ENCODE measurements around the gene PCDHAC1. TPM values are rescaled to one million over a fixed set of nuclear protein-coding genes. Genes with fewer than 3 reads are reported as not detected.

PCDHAC1 gene
- total RNA-seq = not detected in 2 replicates

GRCh38 chr5:140925806-140926442 lies at the start of gene PCDHAC1:
Gene PCDHAC1 (plus strand): TSS chr5:140926299. CDS start chr5:140926893, 594 bp downstream.
- intact Hi-C loops (cut with micrococcal nuclease) = no loop called here

GRCh38 chr5:140876541-140877261 lies 49.4 kb upstream of the PCDHAC1 start:
- intact Hi-C loops (cut with micrococcal nuclease) = loop anchor here (10.0 kb wide), 1 partner anchor 358 kb away; no protein-coding TSS in a partner anchor

GRCh38 chr5:140877262-140877581 lies 48.9 kb upstream of the PCDHAC1 start:
- intact Hi-C loops (cut with micrococcal nuclease) = loop anchor here (10.0 kb wide), 1 partner anchor 358 kb away; no protein-coding TSS in a partner anchor

- intact Hi-C loops (cut with micrococcal nuclease) = loop anchor here (5.0 kb wide), 1 partner anchor 45 kb away; no protein-coding TSS in a partner anchor
Observed at GRCh38 chr5:140881889-140882590, 44.1 kb upstream of the PCDHAC1 start, which contains the start of gene PCDHA13. Gene PCDHA13 (plus strand): TSS chr5:140882124. CDS start chr5:140882269, 145 bp downstream.

GRCh38 chr5:140882591-140882899 lies 43.6 kb upstream of the PCDHAC1 start:
- intact Hi-C loops (cut with micrococcal nuclease) = loop anchor here (5.0 kb wide), 1 partner anchor 45 kb away; no protein-coding TSS in a partner anchor

GRCh38 chr5:140883373-140883772 lies 42.7 kb upstream of the PCDHAC1 start:
- intact Hi-C loops (cut with micrococcal nuclease) = loop anchor here (5.0 kb wide), 1 partner anchor 46 kb away; no protein-coding TSS in a partner anchor

- intact Hi-C loops (cut with micrococcal nuclease) = loop anchor here (5.0 kb wide), 1 partner anchor 47 kb away; no protein-coding TSS in a partner anchor
Observed at GRCh38 chr5:140883927-140884697, 42.0 kb upstream of the PCDHAC1 start.

GRCh38 chr5:140916325-140916724 lies 9.8 kb upstream of the PCDHAC1 start:
- intact Hi-C loops (cut with micrococcal nuclease) = no loop called here

- intact Hi-C loops (cut with micrococcal nuclease) = no loop called here
Observed at GRCh38 chr5:140923601-140924000, 2.5 kb upstream of the PCDHAC1 start.

GRCh38 chr5:140926443-140927227 lies 536 bp downstream of the PCDHAC1 start:
- intact Hi-C loops (cut with micrococcal nuclease) = no loop called here

GRCh38 chr5:140927228-140927573 lies 1.1 kb downstream of the PCDHAC1 start:
- intact Hi-C loops (cut with micrococcal nuclease) = no loop called here

- intact Hi-C loops (cut with micrococcal nuclease) = no loop called here
Observed at GRCh38 chr5:140934964-140935606, 9.0 kb downstream of the PCDHAC1 start.

- intact Hi-C loops (cut with micrococcal nuclease) = no loop called here
Observed at GRCh38 chr5:140946578-140946977, 20.5 kb downstream of the PCDHAC1 start.

- intact Hi-C loops (cut with micrococcal nuclease) = no loop called here
Observed at GRCh38 chr5:140951636-140952035, 25.5 kb downstream of the PCDHAC1 start.

- intact Hi-C loops (cut with micrococcal nuclease) = no loop called here
Observed at GRCh38 chr5:140953234-140953633, 27.1 kb downstream of the PCDHAC1 start.

GRCh38 chr5:140962190-140962589 lies 36.1 kb downstream of the PCDHAC1 start:
- intact Hi-C loops (cut with micrococcal nuclease) = no loop called here

GRCh38 chr5:140964356-140964755 lies 38.3 kb downstream of the PCDHAC1 start:
- intact Hi-C loops (cut with micrococcal nuclease) = no loop called here

GRCh38 chr5:140965905-140966292 lies 39.8 kb downstream of the PCDHAC1 start:
- intact Hi-C loops (cut with micrococcal nuclease) = no loop called here

- intact Hi-C loops (cut with micrococcal nuclease) = no loop called here
Observed at GRCh38 chr5:140966293-140967225, 40.5 kb downstream of the PCDHAC1 start, which contains the start of gene PCDHAC2. Gene PCDHAC2 (plus strand): TSS chr5:140966476. CDS start chr5:140966767, 291 bp downstream.

Measured in T-helper 2 cell treated with Interferon-gamma antibody and Interleukin-4, amounts not matched to agents 100 ng/mL and 5 ng/mL, for 36 hours (primary cell).